Adrenal gland (tissue), 12 donors: ENCODE data around the gene RNF166. TPM values are rescaled to one million over a fixed set of nuclear protein-coding genes. Genes with fewer than 3 reads are reported as not detected.

ENCODE experiments used
- DNase-seq, 7 donors: peaks; one replicate each; pipeline ENCODE4 v3.0.0-alpha.2; 2019 to 2020
- H3K27ac ChIP-seq, 5 donors: fragments of 200-600 bp; sonication (generic) in 4 of 5; 1 replicate in 3 of 5; 2 replicates in 2 of 5; pipeline versions ENCODE4 v1.5.1 to v1.8.0; 2016 to 2020; ENCODE audit warnings: mild to moderate bottlenecking in 1 of 5
- H3K27me3 ChIP-seq: fragments of 200-600 bp; 2 replicates; pipeline ENCODE4 v1.8.0; 2021
- H3K36me3 ChIP-seq, 2 donors: fragments of 200-600 bp; replicated peaks in 1 of 2; 1 replicate in 1 of 2; 2 replicates in 1 of 2; pipeline versions ENCODE4 v1.5.1 to v1.8.0; 2018 to 2022
- H3K4me1 ChIP-seq, 2 donors: fragments of 200-600 bp; replicated peaks in 1 of 2; 1 replicate in 1 of 2; 2 replicates in 1 of 2; pipeline versions ENCODE4 v1.5.1 to v1.8.0; 2018 to 2021
- H3K4me3 ChIP-seq, 4 donors: fragments of 200-600 bp; sonication (generic) in 3 of 4; one replicate each; pipeline ENCODE4 v1.5.1; 2016 to 2018
- H3K9me3 ChIP-seq, 3 donors: fragments of 200-600 bp; sonication (generic) in 1 of 3; replicated peaks in 1 of 3; 1 replicate in 2 of 3; 2 replicates in 1 of 3; pipeline versions ENCODE4 v1.5.1 to v1.8.0; 2016 to 2021
- CTCF ChIP-seq, 6 experiments: fragments of 450-650 bp in 4 of 6; fragments of 200-600 bp in 2 of 6; sonication (generic) in 1 of 6; IDR thresholded peaks; 1 replicate in 5 of 6; 2 replicates in 1 of 6; pipeline versions ENCODE4 v1.5.1 to v1.8.0; 2016 to 2021; ENCODE audit warnings: antibody characterized with exemption in 6 of 6, mild to moderate bottlenecking in 2 of 6, moderate library complexity in 1 of 6
- POLR2A ChIP-seq, 2 donors: fragments of 450-650 bp; IDR thresholded peaks; one replicate each; pipeline ENCODE4 v1.6.1; 2017; ENCODE audit warnings: antibody characterized with exemption in 2 of 2, mild to moderate bottlenecking in 2 of 2, moderate library complexity in 1 of 2
- WGBS, 4 donors: extraction: QIAGEN DNeasy Blood & Tissue Kit in 2 of 4; methylation state at CpG; one replicate each; pipeline versions ENCODE4 v1.1.5 to v1.1.7; 2013 to 2017; 5-methylcytosine and 5-hydroxymethylcytosine counted together
- intact Hi-C, 2 donors: fragments of 100-400 bp; cut with DNase I; formaldehyde crosslinking; loops; one replicate each; pipeline versions ENCODE4 v1.14.1 to v1.15.0; 2022 to 2023
- polyA plus RNA-seq, 3 donors: library from polyadenylated mRNA; stranded (reverse); fragments of 200-250 nt in 2 of 3; fragments of 350-450 nt in 1 of 3; fragmentation: Illumina TruSeq in 1 of 3; extraction: RNeasy Lipid Tissue Mini Kit (QIAGEN cat#74804) in 1 of 3; gene quantifications; one replicate each; pipeline ENCODE4 v1.2.3, GENCODE V29; 2013 to 2014
- total RNA-seq, 9 donors: library from RNA; depleted of rRNA in 4 of 9; stranded (reverse); fragments of >200 nt in 4 of 9; fragments of 120-200 nt in 1 of 9; fragmentation: NEBNext Ultra II Directional in 1 of 9; extraction: Animal tissue kit (Norgen Biotek cat#: 25700) in 1 of 9; gene quantifications; one replicate each; pipeline versions ENCODE4 v1.1.0 to v1.2.4, GENCODE V29; 2013 to 2023
- donor health status: healthy with polysubstance abuse.
- donor health status: Bipolar disorder and iron deficiency.
- donor health status: DM: yes; HTN: yes; CAD: no.
- donor health status: DM: no; HTN: no; CAD: no.
- donor health status: DM: no; HTN: no; CAD: no.
- donor health status: DM: yes; HTN: yes; CAD: no.

RNF166 gene
- total and polyA plus RNA-seq, 12 donors, result 3.0 to 86.3 (median 28.5) TPM

GRCh38 chr16:88650749-88651275 lies 55.4 kb downstream of the RNF166 start, which contains the start of gene CYBA:
TSS of gene CYBA (minus strand) at chr16:88651053. CDS start at chr16:88651013, 40 bp downstream.
- Histone ChIP-seq H3K4me1 (peaks cover 0 to 12% of the 10 kb centered on the region in 2 donors), H3K27me3 (no peaks in the 10 kb centered on the region), H3K9me3 (no peaks in the 10 kb centered on the region), H3K27ac (peak within 1 kb of the TSS in 4 of 5 donors; percentile 52 to 90 (median 66)), H3K4me3 (peak within 1 kb of the TSS in 2 of 4 donors; percentile 30 to 69), H3K36me3 (peaks cover 0 to 12% of the 10 kb centered on the region in 2 donors)
- DNase-seq, result peak; percentile 57 to 80 (median 60)
- TF ChIP-seq CTCF (IDR thresholded peaks at IDR 0.05) (no peak), POLR2A (IDR thresholded peaks at IDR 0.05) (peak; percentile 14 to 25)
- 5 to 11% (median 7%) methylated on average over 4 to 41 of the region's 41 CpGs for WGBS, 4 donors
- intact Hi-C loops, result no loop called here

- Histone ChIP-seq H3K27me3 (no peaks in the 10 kb centered on the region), H3K36me3 (peaks cover 0 to 6% of the 10 kb centered on the region in 2 donors), H3K4me3 (peak overlapping the region in 2 of 4 donors; percentile 30 to 69), H3K9me3 (no peaks in the 10 kb centered on the region), H3K4me1 (peaks cover 0 to 12% of the 10 kb centered on the region in 2 donors), H3K27ac (peak overlapping the region in 4 of 5 donors; percentile 52 to 90 (median 66))
- peak in 2 of 7 donors; percentile 44 to 61 for DNase-seq
- intact Hi-C loops, result no loop called here
- no peak for TF ChIP-seq CTCF (IDR thresholded peaks at IDR 0.05)
- TF ChIP-seq POLR2A (IDR thresholded peaks at IDR 0.05), result no peak
- 23 to 43% (median 32%) methylated on average over 12 to 37 of the region's 37 CpGs for WGBS, 4 donors
These were observed 56.1 kb downstream of the RNF166 start for GRCh38 chr16:88649924-88650748.

- whole genome bisulfite sequencing, 4 donors, result 57 to 71% (median 65%) methylated on average over 14 to 20 of the region's 20 CpGs
- intact Hi-C loops, result no loop called here
- peak overlapping the region in 1 of 5 donors; percentile 90 for H3K27ac ChIP-seq
- no peak for DNase-seq
- H3K4me3 ChIP-seq, result peak overlapping the region in 1 of 4 donors; percentile 69
- TF ChIP-seq CTCF (IDR thresholded peaks at IDR 0.05) (no peak), POLR2A (IDR thresholded peaks at IDR 0.05) (no peak)
- H3K36me3 ChIP-seq, result no peaks in the 10 kb centered on the region
- H3K9me3 ChIP-seq, result no peaks in the 10 kb centered on the region
- peaks cover 0 to 12% of the 10 kb centered on the region in 2 donors for H3K4me1 ChIP-seq
- no peaks in the 10 kb centered on the region for H3K27me3 ChIP-seq
These were observed 56.8 kb downstream of the RNF166 start for GRCh38 chr16:88649195-88649923.
